GM13976 (cell line): ENCODE data around the gene GMEB1.
A peak's percentile ranks its signal among the peaks of the same experiment; 100 is the strongest.
"Not testable (repeated sequence)": the region's sequence is repeated elsewhere in the genome, so short reads cannot be mapped to it uniquely, and the experiment has no call there.

Source experiments
- DNase-seq: peaks from one replicate; pipeline ENCODE4 v3.0.0; 2012; ENCODE audit warnings: low spot score
- in situ Hi-C: fragments of 300-500 bp; cut with MboI; formaldehyde crosslinking; loops from one replicate; pipeline ENCODE4 v1.12.0; 2022; ENCODE audit warnings: low sequenced_read_pairs, mixed read lengths, inconsistent platforms; ENCODE audit not compliant: unreplicated experiment
- TF ChIP-seq, protein P1 (sequence below): IDR thresholded peaks from 2 replicates; pipeline ENCODE4 v1.5.1; 2012; ENCODE audit warnings: borderline replicate concordance, mild to moderate bottlenecking; ENCODE audit not compliant: insufficient read depth; ENCODE audit errors: extremely low read depth, missing control alignments, control extremely low read depth

The GMEB1 gene

DNA sequence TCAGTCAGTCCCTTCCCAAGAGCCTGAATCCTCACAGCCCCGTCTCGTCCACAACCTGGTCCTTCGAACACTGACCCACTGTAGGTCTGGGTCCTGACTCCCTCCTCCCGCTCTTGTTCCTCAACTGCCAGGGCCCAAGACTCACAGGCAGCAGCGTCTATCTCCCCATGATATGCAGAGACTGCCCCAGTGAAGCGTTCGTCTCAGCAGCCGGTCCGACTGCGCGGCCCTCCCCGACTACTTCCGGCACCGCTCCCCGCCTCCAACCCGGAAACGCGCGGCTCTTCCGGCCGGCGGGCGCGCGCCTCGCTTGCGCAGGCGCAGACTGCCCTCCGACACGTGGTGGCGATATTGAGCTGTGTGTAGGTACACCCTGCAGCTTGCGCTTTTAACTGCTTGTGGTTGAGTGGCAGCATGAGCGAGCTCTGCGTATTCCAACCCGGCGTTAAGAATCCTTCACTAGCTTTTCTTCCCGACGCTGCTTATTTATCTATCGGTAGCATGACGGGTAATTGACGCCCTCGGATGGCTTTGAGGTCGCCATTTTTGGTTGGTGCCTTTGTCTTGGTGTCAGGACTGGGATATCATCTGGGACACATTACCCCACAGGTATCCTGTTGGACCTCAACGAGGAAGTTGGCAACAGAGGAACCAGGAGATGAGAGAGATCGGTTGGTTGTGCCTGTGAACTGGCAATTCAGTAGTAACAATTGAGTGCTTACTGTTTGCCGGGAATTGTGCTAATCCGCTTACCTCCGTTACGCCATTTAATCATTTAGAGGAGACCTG lies 25.5 kb upstream of the GMEB1 start, which contains the start of gene TAF12:
Gene TAF12 (minus strand): TSS at position 221 of the 789 bp plus-strand sequence. CDS start 20,986 bp downstream, outside the sequence.
- DNase-seq, result peak; percentile 92

DNA sequence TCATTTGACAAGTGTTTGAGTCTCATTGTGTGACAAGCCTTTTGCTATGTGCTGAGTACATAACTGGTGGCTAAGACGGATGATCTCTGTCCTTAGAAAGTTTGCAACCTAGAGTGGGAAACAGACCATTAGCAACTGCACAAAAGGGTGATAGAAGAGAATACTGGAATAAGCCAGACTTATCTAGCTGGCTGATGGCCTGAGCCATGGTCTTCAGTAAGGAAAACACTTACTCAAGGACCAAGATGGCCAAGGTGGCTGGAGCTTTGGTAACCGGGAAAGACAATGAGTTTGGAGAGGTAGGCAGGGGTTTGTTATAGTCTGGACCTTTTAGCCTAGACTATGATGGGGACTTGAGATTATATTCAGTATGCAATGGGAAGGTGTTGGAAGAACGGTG lies 24.1 kb upstream of the GMEB1 start:
- DNase-seq, result no peak
- TF ChIP-seq, protein P1, sequence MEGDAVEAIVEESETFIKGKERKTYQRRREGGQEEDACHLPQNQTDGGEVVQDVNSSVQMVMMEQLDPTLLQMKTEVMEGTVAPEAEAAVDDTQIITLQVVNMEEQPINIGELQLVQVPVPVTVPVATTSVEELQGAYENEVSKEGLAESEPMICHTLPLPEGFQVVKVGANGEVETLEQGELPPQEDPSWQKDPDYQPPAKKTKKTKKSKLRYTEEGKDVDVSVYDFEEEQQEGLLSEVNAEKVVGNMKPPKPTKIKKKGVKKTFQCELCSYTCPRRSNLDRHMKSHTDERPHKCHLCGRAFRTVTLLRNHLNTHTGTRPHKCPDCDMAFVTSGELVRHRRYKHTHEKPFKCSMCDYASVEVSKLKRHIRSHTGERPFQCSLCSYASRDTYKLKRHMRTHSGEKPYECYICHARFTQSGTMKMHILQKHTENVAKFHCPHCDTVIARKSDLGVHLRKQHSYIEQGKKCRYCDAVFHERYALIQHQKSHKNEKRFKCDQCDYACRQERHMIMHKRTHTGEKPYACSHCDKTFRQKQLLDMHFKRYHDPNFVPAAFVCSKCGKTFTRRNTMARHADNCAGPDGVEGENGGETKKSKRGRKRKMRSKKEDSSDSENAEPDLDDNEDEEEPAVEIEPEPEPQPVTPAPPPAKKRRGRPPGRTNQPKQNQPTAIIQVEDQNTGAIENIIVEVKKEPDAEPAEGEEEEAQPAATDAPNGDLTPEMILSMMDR, result no peak
- in situ Hi-C loops, result no loop called here

More for the DNA sequence above, 25.5 kb upstream of the GMEB1 start, which contains the start of gene TAF12:
- in situ Hi-C loops, result no loop called here
- TF ChIP-seq, protein P1, result peak; percentile 46

DNA sequence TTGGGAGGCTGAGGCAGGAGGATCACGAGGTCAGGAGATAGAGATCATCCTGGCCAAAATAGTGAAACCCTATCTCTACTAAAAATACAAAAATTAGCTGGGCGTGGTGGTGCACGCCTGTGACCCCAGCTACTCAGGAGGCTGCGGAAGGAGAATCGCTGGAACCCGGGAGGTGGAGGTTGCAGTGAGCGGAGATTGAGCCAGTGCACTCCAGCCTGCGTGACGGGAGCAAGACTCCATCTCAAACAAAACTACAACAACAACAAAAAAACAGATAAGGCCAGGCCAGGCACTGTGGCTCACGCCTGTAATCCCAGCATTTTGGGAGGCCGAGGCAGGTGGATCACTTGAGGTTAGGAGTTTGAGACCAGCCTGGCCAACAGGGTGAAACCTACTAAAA lies 23.2 kb upstream of the GMEB1 start:
- in situ Hi-C loops, DNase-seq: not testable (repeated sequence)

DNA sequence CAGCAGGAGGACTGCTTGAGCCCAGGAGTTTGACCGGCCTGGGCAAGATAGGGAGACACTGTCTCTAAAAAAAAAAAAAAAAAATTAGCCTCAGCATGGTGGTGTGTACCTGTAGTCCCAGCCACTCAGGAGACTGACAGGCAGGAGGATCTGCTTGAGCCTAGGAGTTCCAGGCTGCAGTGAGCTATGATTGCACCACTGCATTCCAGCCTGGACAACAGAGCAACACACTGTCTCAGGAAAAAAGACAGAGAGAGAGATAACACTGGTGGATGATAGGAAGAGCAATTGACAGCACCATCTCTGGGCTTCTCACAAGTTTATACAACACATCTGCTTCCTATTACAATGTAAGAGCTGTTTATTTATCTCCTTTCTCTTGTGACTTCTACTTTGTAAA lies 22.5 kb upstream of the GMEB1 start:
- DNase-seq, result no peak
- TF ChIP-seq, protein P1, result no peak

DNA sequence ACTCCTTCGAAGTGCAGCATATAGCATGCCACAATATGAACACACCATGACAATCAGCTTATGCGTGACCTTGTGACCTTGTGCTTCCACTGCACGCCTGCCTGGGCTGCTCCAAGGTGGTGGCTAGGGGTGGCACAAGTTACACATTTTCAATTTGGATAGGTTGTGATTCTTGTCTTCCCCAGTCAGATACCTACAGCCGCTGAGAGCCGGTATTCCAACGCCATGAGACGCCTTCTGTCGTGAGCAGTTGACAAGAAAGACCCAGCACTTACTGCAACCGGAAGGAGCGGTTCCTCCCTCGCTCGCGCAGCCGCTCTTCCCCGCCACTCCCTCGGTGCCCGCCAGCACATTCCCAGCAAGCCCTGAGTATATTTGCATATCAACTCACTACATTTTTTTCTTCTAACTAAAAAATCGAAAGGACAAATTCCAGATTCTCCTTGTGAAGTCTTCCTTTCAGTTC lies 20.5 kb upstream of the GMEB1 start:
- peak; percentile 89 for DNase-seq

More for the DNA sequence above, 22.5 kb upstream of the GMEB1 start:
- in situ Hi-C loops, result no loop called here

DNA sequence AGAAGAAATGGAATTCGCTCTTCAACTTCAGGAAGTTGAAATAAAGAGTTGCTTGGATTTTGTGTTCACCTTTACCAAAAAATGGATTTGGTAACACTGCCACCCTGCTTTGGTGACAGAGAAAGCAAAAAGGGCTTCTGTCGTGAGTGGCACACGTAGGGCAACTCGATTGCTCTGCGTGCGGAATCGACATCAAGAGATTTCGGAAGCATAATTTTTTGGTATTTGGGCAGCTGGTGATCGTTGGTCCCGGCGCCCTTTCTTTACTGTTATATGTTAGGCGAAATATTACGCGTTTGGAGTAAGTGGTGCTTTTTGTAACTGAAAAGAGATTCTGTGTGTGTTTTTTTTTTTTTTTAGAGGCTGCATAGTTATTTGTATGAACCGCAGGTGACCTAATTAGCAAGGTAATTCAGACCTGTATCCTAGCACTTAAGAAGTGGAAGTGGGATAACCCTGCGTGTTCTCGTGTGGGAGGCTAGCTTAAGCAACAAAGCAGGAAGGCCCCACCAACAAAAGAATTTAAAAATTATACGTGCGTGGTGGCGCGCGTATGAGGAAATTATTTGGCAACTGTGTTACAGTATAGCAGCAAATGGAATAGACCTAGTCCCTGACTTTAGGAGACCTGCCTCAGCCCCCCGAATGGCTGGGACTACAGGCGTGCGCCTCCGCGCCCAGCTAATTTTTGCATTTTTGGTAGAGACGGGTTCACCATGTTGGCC lies 19.9 kb upstream of the GMEB1 start, which contains the start of gene RNU11:
Gene RNU11 (plus strand): TSS at position 127 of the 725 bp plus-strand sequence.
- TF ChIP-seq, protein P1, result no peak
- peak; percentile 82 for DNase-seq
- in situ Hi-C loops, result no loop called here

More for the DNA sequence above, 20.5 kb upstream of the GMEB1 start:
- TF ChIP-seq, protein P1, result no peak
- in situ Hi-C loops, result no loop called here

DNA sequence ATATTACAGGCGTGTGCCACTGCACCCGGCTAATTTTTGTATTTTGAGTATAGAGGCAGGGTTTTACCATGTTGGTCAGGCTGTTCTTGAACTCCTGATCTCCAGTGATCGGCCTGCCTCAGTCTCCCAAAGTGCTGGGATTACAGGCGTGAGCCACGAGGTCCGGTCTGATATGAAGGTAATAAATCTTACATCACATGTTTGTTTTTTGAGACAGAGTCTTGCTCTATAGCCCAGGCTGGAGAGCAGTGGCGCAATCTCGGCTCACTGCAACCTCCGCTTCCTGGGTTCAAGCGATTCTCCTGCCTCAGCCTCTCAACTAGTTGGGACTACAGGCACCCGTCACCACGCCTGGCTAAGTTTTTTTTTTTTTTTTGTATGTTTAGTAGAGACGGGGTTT lies 15.5 kb upstream of the GMEB1 start:
- DNase-seq, in situ Hi-C loops: not testable (repeated sequence)

DNA sequence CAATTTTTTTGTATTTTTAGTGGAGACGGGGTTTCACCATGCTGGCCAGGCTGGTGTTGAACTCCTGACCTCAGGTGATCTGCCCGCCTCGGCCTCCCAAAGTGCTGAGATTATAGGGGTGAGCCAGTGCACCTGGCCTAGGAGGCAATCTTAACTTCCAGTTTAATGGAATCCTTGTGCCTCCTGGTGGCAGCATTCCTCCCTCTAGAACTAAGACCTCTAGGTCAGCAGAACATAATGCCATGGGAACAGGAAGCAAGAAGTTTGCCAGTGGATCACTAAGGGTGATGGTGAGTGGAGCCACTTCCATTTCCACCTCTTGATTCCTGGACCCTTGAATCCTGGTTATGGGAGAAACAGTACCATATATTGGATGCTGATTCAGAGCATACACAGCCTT lies 14.7 kb upstream of the GMEB1 start:
- DNase-seq, in situ Hi-C loops: not testable (repeated sequence)

DNA sequence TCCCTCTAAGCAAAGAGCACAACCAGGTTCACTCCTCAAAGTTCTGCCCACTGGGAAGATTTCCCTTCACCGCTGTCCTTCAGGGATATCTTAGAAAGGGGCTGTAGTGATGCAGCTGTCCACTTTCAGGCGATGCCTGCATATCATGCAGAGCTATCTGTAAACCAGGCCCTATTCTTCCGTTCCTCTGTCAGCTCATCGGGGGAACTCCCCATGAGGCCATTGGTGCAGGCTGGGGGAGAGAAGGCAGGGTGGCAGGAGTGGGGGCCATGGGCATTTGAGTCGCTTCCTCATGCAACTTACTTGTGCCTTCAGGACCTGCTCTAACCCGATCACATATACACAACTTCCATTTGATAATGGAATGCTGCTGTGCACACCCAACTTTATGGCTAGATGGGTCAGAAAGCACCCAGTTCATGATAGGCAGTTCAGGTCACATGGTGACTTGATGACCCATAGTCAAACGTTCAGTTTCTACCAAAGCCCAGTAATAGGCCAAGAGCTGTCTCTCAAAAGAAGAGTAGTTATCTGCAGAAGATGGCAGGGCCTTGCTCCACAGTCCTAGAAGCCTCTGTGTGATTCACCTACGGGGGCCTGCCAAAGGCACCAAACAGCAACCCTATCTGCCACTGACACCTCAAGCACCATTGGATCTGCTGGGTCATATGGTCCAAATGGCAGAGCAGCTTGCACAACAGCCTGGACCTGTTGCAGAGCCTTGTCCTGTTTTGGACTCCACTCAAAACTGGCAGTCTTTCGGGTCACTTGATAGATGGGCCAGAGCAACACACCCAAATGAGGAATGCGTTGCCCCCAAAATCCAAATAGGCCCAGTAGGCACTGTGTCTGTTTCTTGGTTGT lies 12.9 kb upstream of the GMEB1 start:
- DNase-seq, in situ Hi-C loops: not testable (repeated sequence)
